GM18520 (cell line): ENCODE measurements around the gene UBR4.
"Not testable (repeated sequence)": the region's sequence is repeated elsewhere in the genome, so short reads cannot be mapped to it uniquely, and the experiment has no call there.

ENCODE experiments used
- ATAC-seq: cut with Tn5 transposase; IDR thresholded peaks from one replicate; pipeline ENCODE4 v1.9.1; 2021; ENCODE audit not compliant: unreplicated experiment

Gene UBR4

DNA sequence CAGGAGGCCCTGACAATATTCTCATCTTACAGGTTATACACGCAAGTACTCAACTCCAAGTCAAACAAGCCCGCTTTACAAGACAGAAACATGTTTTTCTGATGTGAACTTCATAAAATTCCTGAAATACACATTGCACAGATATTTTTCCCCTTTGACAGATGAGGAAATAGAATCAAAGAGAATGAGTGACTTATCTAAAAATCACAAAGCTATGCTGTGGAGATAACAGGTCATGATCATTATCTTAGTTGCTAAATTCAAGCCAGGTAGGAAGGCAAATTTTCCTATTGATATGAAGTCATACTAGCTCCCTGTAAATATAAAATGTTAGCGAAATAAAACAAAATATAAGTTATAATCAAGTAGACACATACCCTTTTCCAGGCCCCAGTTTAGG is 18.3 kb downstream of the UBR4 start:
- no peak for ATAC-seq

DNA sequence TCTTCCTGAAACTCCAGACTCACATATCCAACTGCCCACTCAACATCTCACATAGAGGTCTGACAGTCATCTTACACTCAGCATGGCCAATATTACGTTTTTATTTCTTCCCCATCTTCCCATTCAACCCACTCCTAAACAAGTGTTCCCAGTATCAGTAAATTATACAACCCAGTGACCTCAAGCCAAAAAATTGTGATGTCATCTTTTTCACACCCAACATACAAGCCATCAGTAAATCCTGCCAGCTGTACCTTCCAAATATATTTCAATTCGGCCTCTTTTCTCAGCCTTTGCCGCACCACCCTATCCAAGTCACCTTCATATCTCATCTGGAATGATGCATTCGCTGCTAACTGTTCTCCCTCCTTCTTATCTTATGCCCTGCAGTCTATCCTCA is 19.6 kb downstream of the UBR4 start:
- no peak for ATAC-seq

DNA sequence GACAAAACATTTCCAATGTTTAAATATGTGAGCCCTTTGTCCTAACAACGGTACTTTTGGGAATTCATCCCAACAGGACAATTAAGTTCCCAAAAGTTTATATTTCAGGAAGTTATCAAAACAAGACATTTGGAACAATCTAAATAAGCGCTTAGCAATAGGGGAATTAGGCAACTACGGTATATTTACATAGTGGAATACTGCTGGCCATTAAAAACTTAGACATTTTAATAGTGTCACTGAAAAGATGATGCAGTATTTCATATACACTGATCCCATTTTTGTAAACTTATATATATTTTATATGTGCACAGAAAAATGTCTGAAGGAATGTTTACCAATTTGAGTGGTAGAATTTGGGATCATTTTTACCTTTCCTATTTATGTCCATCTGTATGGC is 20.8 kb downstream of the UBR4 start:
- ATAC-seq = no peak

DNA sequence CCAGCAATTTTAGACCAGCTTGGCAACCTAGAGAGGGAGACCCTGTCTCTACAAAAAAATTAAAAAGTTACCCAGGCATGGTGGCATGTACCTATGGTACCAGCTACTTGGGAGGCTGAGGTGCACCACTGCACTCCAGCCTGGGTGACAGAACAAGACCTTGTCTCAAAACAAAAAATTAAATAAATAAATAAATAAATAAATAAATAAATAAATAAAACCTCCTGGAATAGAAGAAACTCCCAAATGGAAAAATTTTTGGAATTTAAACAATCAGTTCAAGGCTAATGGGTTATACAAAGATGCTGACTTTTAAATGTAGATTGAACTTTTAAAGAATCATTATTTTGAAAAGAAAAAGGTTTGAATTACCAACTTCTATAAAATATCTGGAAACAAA is 22.2 kb downstream of the UBR4 start:
- ATAC-seq = no peak

DNA sequence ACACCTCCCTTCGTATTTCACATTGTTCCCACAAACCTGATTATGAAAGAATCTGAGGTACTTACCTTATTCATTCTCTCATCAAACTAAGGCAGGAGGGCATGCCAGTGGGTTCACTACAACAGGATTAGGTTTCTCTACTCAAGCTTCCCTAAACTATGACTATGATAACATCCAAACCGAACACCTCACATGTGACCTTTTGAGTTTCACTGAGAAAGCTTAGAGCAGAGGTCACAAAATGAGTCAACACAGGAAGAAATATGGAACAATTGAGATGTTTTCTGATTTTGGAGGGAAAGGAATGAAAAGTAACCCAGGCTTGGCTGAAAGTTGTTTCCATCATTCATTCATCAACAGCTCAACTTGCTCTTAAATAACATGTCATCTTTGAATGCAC is 24.1 kb downstream of the UBR4 start:
- ATAC-seq = no peak

DNA sequence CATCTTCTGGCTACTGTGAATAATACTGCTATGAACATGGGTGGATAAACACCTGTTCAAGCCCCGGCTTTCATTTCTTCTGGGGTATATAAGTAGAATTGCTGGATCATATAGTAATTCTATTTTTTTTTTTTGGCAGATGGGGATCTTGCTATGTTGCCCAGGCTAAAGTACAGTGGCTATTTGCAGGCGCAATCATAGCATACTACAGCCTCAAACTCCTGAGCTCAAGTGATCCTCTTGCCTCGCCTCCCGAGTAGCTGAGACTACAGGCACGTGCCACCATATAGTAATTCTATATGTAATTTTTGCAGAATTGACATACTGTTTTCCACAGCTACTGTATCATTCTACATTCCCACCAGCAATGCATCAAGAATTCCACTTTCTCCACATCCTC is 27.8 kb downstream of the UBR4 start:
- ATAC-seq = no peak

DNA sequence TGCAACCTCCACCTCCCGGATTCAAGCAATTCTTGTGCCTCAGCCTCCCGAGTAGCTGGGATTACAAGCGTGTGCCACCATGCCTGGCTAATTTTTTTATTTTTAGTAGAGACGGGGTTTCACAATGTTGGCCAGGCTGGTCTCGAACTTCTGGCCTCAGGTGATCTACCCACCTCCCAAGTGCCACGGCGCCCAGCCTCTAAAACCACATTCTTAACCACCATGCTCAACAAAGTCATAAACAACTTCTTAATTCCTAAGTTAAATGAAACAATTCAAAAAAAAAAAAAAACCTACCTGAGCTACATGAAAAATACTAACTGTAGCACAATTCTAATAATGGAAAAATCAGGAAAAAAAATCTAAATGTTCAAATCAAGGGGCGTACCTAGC is 29.8 kb downstream of the UBR4 start:
- ATAC-seq = not testable (repeated sequence)

DNA sequence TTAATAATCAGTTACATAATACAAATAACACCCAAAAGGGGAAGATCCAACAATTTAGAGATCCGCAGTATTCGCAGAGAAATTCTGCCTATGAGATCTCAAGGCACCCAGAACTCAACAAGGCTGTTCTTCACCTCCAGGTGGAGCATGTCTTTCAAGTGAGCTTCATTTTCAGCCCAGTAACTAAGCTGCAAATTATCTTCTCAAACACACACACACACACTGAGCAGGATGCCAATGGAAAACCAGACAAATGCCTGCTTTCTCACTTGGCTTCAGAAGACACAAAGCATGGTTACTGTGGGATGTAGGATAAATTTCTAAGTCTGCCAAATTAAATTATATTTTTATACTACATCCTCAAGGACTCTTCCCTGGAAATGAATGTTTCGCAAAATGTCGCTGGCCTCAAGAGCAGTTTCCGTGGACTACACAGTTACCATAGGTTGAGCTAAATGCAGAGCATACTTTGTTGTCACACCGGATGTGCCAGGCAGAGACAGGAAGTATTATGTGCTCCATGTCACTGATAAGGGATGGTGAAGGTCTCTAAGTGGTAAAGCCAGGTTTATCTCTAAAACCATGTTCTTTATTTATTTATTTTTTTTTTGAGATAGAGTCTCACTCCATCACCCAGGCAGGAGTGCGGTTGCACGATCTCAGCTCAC is 30.3 kb downstream of the UBR4 start:
- ATAC-seq = no peak

DNA sequence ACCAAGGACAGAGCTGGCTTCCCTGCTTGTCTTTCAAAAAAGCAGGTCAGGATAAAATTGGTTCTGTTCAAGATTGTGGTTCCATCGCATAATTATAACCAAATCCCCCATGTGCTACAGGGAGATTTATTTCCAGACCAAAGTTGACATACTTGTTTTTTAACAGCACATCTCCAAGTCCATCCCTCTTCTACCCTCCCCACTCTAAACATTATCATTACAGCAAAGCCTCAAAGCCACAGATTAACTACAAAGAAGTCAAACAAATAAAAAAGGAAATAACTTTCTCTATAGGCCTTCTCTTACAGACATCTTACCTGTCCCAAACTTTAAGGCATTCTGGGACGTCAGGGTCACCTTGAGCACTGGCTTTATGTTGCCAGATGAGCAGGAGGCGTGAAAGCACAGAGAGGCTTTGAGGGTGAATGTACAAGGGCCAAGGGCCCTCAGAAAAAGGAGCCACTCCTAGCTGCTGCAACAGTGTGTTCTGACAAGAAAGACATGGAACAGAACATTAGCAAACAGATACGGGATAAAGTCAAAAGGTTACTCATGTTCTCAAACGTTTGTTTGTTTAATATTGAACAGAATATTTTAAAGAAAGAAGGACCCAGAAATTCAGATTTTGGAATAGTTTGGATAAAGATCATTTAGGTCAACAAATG is 31.2 kb downstream of the UBR4 start:
- no peak for ATAC-seq

DNA sequence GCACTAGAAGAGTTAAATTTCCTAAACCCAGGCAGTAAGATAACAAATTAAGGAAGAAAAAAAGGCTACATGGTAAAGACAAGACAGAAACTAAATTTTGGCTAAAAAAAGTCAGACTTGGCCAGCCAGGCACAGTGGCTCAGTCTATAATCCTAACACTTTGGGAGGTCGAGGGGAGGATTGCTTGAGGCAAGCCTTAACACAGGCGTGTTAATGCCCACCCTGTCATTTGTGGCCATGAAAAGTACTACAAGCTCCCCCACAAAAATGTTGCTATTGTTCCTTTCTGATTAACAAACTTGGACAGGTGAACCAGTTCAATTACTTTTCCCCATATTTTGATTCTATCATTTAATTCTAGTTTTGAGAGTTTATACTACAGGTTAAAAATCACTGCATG is 32.3 kb downstream of the UBR4 start:
- no peak for ATAC-seq

DNA sequence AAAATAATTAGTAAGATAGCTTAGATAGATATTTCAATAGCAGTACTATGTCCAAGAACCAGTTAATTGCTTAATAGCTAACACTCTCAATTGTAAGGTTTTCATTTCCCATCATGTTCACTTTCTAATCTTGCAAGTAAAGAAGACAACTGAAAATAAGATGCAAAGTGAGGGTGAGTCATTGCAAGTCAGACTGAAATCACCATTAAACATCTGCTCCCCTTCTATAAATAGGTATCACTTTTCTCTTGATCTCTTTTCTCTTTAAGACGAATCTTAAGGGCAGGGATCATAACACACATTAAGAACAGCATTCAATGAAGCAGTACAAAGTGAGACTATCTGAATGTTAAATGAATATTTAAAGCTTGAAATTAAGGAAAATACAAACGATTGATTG is 40.4 kb downstream of the UBR4 start:
- ATAC-seq = peak; percentile 71

DNA sequence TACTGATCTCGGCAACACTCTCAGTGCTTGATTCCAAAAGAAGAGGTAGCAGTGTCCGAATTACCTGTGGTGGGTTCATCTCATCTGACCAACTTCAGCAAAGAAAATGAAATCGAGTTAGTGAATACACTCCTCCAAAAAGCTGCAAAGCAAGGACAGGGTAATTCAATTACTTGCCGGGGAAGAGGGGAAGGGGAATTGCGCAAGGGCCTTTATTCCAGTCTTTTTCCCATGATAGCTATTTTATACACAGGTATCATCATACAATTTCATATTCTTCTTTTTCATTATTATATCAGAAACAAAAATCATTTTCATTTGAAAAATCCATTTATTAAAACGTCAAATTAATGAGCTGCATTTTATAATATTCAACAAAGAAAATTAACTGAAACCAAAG is 42.9 kb downstream of the UBR4 start:
- ATAC-seq = no peak

DNA sequence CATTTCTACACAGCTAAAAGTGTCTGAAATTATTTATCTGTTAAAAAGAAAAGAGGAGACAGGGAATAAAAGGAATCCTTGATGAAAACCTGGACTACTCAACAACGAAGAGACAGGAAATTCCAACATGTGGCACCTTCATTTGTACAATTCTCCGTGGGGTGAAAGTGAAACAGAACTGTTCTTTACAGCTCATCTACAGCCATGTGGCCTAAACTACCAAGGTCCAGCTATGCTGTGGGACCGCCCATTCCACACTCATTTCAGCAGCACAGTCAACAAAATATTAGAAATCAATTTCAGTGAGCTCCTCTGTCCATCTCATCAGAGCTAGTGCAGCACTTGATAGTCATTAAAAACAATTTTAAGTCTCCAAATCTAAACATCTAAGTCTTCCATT is 44.0 kb downstream of the UBR4 start:
- ATAC-seq = no peak

DNA sequence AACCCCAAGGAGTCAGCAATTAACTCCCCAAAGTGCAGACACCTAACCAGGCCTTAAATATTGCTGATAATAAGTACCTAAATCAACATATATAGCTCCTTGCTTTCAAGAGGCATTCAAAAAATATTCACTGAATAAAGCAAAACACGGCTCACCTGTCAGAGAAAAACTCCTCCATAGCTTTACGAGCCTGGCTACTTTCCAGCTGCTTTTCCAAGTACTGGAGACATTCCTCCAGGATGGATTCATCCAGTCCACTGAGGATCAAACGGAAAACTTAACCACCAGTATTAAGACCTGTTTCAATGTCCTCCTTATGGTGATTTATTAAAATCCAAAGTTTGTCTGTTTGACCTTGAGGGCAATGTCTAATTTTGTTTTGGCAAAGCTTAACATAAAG is 44.6 kb downstream of the UBR4 start:
- ATAC-seq = no peak

DNA sequence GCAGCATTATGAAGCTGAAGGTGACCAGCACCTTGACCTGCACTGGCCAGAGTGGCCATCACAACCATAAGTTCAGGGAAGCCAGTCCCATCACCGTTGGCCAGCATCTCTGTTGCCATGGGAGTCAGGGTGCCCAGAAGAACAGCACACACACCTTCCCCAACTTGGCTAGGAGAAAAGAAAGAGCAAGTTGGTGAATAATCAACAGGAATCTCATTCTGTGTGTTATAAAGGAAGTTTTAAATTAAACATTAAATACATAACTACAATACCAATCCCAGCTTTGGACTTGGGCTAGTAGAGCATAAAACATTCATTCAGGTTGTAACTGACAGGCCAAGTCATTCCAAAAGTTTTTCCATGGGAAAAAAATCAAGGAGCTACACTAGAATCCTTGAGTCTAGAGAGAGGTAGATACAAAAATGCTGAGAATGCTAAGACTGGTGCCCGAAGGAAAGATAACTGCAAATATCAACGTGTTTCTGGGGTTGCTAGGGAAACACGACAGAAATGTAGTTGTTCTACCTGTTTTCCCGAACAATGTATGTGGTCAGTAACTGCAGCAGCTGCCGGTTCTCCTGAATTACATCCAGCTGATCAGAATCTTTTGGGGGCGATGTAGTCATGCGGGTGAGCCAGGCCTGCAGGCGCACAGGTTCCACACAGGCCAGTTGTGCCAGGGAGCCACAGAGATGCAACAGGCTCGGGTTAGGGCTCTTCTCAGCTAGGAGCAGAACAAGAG is 45.6 kb downstream of the UBR4 start:
- no peak for ATAC-seq

DNA sequence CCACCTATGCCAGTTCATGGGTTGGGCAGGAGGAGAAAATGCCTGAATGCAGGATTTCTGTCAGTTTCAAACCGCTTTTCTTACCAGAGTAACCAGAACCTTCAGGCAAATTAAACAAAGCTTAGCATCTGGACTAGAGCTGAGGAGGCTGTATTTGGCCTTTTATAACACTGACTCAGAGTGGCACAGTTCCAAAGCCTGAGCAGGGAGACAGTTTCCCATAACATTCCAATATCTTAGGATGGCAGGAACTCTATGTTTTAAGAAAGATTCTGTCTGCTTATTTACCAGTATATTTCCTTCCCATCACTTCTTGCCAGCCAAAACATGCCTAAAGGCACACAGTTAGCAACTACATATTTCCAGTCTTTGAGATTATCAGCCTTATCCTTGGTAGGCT is 46.8 kb downstream of the UBR4 start:
- ATAC-seq = no peak

DNA sequence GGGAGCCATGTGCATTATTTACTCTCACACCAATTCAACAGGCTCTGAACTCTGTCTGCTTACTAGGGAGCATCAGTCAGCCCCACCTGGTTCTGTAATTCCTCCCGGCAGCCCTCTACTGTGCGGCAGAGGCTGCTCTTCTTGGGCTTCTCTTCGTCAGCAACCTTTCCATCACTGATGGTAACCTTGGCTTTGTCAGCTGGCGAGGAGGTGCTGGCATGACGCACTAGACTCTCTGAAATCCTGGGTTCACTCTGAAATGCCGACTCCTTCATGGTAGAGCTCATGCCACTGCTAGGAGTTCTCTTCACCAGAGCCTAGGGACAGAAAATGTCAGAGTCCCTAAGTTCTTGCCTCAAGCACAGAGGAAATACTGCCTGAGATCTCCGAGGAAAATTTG is 49.2 kb downstream of the UBR4 start:
- no peak for ATAC-seq

DNA sequence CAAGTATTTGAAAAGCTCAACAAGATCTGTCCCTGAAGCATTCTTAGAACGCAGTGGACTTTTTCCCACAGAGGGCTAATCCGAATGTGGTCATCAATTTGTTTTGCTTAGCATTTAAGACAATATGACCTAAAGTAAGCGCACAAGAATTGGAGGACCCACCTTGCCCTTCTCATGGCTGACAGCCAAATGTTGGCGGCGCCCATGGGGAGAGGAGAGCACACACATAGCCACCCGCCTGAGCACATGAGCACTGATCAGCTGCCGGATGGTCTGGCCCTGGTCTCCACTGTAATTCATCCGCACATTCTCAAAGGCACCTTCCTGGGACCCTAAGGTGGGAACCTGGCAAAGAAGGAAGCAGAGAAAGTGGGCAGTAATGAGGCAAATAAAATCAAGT is 52.4 kb downstream of the UBR4 start:
- no peak for ATAC-seq

DNA sequence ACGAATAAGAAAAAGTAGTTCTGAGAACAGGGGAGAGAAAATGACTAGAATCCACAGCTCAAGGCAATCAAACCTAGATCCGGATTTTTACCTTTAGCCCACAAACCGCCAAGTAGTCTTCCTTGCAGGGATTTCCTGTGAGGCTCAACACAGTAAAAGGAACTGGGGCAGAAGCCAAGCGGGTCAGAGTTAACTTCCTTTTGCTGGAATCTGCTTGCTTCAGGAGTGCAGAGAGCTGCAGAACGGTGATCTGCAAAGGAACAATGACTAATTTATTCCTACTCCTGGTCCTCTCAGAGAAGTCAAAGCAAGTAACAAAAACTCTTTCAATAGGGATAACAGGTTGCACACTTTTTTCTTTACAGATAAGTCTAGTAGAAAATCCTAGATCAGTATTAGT is 53.4 kb downstream of the UBR4 start:
- ATAC-seq = no peak

DNA sequence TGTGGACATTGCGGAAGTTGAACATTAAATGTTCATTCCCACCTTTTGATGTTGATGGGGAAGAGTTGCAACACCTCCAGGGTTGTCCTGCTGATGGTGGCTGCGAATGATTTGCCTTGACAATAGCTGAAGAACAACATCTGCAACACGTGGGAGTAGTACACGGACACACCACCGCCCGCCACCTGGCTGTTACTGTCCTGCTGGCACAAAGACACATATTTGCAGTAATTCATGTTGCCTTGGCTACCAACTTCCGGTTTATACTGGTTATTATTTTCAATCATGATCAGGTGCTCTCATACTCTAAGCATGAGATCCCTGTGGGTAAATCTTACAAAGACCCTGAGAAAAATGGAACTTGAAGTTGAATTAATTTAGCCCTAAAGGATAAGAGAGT is 55.2 kb downstream of the UBR4 start:
- no peak for ATAC-seq

DNA sequence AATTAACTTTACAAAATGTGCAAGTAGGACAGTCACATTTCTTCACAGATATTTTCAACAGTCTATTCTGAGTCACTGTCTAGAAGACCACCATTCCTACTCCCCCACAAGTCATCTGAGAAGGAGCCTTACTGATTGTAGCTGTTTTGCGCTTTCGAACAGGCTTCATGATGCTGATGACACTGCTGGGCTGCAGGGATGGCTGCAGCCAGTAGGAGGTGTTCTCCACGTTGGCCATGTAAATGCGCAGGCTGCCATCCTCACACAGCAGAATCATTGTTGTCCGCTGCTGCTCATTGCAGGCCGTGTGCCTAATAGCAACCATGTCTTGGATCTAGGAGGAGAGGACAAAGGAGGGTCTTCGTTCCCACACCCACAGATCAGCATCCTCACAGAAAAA is 56.9 kb downstream of the UBR4 start:
- ATAC-seq = no peak

DNA sequence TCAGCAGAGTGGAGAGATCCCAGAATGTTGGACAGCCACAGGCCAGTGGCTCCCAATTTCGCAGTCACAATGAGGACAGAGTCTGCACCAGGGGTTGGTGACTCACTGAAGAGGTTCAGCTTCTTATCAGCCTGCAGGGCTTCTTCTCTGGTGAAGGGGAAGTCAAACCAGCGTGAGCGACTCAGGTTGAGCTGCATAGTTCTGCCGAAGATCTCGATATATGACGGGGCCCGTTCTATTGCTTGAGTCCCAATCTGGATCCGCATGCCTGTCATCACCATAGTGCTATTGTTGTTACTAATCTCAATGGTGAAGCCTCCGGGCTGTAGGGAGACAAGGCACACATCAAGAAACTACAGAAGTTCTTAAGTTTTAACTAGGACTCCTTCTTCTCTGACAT is 58.5 kb downstream of the UBR4 start:
- ATAC-seq = no peak
